ENCODE results near the gene ZNF319.

ZNF319 gene

GRCh38 chr16:58036943-58037342, 36.5 kb upstream of the ZNF319 start:
- DNase-seq (ENCODE audit: low spot score) = no peak

DNA sequence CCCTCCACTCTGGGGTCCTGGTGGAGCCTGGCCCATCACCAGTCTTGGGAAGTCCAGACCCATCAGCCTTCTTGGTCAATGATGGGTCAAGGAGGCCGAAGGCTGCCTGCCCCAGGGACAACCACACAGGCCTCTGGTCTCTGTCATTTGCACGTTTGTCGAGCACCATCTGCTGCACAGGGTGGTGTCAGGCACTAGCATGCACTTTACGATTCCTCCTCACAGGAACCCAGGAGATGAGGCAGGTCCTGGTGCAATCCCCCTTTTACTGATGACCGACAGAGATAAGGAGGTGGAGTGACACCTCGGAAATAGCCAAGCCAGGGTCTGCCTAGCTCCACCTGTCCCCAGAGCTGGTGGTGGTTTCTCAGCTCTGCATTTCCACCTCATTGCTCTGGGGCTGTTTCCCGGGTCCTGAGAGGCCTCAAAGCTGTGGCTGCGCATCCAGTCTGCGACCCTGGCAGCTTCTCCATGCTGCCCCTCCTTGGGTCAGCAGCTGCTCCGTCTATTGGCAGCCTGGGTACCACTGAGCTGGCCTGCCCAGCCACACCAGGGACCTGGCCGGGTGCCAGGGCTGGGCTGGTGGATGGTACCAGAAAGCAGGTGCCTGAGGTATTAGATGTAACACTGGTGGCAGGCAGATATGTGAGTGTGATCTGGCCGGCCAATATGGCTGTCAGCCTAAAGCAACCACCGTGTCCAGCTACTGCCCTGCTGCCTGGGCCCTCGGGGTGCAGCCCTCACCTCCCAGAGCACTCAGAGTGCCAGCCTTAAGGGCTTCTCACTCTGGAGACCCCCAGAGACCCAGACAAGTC, 35.1 kb upstream of the ZNF319 start:
- peak; percentile 46 for DNase-seq (ENCODE audit: low spot score)

DNA sequence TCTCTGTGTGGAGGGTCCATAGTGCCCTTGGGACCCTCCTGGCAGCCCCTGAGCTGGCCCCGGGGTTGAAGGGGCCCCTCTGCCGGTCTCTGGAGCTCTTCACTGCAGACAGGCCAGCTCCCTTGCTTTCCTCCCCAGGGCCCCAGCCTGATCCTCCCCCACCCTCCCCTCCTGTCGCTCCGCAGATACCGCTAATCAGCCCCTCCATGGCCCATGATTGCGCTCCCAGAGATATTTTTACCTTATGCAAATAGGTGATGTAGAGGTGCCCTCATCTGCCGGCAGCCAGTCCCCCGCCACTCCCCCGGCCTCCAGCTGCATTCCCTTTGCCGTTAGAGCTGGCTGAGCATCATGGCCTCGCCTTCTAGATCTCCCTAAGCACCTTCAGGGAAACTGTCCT, 34.3 kb upstream of the ZNF319 start:
- peak; percentile 76 for DNase-seq (ENCODE audit: low spot score)

DNA sequence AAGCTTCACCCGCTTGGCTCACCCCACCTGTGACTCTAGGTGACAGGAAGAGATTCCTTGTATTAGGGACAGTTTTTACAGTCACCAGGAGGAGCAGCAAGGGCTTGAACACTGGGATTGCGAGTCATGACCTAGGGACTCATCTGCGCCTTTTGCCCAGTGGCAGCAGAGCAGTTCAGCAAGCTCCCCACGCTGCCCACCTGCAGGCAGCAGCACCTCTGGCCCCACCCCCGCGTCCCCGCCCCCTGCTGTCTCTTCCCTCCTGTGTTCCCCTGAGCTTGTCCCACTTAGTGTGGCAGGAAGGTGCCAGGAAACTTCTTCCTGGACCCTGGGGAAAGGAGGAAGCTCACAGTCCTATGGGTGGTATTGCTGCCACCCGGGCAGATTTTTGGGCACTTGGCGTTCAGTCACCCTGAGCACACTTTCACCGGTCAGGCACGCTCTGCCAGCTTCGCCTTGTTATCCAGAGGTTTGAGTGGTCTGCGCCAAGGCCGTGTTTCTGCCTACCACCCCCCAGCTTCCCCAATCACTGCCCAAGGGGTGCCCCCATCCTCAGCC, 33.7 kb upstream of the ZNF319 start:
- DNase-seq (ENCODE audit: low spot score) = peak; percentile 21

GRCh38 chr16:58032710-58033293, 32.3 kb upstream of the ZNF319 start:
- no peak for DNase-seq (ENCODE audit: low spot score)

DNA sequence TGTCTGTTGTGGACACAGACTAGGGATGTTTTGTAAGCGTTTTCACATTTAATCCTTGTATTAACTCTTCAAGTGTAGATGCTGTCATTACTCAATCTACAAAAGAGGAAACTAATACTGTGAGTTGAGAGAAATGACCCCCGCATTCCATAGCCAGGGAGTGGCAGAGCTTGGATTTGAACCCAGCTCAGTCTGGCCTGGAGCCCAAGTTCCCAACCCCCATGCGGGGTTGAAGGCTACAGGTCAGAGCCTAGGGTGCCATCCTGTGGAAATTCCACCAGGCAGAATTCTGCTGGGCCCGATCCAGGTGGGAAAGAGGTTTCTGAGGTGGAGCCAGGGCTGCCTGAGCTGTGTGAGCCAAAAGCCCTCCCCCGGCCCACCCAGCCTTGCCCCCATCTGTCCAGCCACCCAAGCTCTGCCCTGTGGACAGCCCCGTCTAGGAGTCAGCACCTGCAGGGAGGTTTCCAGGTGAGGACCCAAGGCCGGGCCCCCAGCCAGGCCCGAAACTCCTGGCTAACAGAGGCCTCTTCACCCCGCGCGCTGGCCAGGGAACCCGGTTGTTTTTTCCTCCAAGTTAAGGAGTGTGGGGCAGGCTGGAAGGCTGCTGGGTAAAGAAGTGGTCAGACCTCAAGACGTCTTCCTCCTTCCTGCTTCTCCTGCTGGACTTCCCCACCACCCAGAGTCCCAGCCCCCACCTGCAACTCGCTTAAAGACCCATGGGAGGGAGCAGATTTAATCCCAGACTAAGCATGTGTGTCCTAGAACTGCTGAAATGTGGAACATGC, 30.7 kb upstream of the ZNF319 start:
- DNase-seq (ENCODE audit: low spot score) = no peak

GRCh38 chr16:58030136-58030840, 29.8 kb upstream of the ZNF319 start:
- no peak for DNase-seq (ENCODE audit: low spot score)

DNA sequence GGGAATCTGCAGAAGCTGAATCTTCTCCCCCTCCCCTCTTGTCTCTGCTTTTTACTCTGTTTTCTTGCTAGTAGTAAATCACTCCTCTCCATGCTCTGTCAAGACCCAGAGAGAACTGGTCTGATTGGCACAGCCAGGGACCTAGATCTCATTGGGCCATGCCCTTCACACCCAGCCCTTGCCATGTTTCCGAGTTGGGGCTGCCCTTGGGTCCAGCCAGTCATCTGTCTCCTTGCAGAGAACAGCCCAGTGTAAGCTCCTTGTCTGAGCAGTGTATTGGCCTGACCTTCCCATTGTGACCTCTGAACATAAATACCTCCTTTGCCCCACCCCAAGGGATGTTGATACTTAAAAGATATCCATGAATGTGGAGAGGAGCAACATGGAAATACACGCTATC, 28.9 kb upstream of the ZNF319 start:
- no peak for DNase-seq (ENCODE audit: low spot score)

GRCh38 chr16:58028541-58029070, 28.1 kb upstream of the ZNF319 start:
- no peak for DNase-seq (ENCODE audit: low spot score)

DNA sequence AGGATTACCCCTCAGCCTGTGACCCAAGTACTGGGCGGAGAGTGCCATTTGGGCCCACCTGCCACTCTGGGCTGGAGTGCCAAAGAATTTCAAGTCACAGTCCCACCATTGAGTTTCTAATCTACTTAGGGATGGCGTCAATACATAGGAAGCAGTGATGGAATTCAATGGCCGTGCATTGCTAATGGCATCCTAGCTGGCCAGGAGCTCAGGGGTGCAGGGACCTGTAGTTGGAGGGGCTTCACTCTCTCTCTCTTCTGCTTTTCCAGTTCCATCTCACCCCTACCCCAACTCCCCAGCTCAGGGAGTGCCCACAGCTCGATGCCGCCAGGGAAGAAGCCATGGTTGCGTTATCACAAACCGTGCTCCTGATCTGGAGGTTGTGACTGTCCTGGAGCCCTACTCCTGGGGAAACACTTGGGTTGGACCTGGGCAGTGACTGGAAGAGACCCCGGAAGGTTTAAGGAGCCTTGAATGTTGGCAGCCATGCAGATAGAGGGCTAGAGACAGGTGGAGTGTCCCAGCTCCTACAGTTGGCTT, 27.5 kb upstream of the ZNF319 start:
- no peak for DNase-seq (ENCODE audit: low spot score)

- DNase-seq (ENCODE audit: low spot score) = no peak
These were observed 26.9 kb upstream of the ZNF319 start for GRCh38 chr16:58027161-58027915.

GRCh38 chr16:58026705-58027160, 26.3 kb upstream of the ZNF319 start:
- no peak for DNase-seq (ENCODE audit: low spot score)

DNA sequence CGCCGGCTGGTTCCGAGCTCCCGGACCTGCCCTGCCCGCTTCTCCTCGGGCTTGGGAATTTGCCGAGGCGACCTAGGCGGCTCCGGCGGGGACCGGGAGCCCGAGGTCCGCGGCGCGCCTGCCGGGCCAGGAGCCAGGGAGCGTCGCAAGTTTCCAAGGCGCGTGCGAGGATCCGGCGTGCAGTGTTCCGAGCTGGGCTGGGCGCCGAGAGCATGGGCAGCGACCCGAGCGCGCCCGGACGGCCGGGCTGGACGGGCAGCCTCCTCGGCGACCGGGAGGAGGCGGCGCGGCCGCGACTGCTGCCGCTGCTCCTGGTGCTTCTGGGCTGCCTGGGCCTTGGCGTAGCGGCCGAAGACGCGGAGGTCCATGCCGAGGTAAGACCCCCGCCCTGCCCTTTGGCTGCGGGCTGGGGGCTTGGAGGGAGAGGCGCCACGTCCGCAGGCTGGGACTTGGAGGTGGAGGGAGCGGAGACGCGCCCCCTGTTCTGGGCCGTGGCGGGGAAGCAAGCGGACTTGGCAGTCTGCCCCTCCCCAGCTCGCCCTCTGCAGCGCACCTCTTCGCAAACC, 25.8 kb upstream of the ZNF319 start:
- DNase-seq (ENCODE audit: low spot score) = no peak

- peak; percentile 31 for DNase-seq (ENCODE audit: low spot score)
These were observed 25.1 kb upstream of the ZNF319 start, which contains the start of gene MMP15 for GRCh38 chr16:58025351-58026138. Gene MMP15 (plus strand): TSS chr16:58025754. CDS start chr16:58026351, 597 bp downstream.

DNA sequence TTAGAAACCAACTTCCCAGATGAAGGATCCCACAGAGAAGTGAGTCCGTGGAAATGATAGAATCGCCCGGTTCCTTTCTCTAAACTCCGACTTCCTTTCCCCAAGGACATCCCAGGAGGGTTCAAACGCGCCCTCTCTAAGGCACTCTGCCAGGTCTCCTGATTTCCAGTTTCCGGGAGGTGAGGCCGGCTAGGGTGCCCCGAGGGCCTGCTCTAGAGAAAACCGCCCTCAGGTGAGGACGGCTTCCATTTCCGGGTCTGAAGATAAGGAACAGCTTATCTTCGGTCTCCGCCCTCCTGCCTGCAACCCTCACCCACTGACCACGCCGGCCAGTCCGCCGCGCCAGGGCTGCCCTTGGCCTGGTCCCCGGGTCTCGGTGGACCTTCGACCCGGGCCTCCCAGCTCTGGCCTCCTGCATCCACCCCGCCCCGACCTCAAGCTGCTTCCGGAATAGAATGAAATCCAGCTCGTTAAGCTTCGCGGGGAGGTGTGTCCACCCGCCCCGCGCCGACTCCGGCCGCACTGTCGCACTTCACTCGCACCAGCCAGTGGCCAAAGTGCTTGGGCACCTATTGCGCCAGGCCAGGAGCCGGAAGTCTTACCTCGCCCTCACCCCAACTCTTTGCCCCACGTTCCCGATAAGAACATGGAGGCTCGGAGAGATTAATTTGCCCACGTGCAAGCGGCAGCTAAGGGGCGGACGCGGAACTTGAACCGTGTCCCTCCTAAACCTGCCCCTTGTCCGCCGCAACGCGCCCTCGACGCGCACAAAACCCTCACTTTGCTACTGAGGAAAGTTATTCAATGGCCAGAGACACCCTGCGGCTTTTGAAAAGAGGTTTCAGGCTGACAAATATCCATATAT, 24.2 kb upstream of the ZNF319 start:
- no peak for DNase-seq (ENCODE audit: low spot score)

DNA sequence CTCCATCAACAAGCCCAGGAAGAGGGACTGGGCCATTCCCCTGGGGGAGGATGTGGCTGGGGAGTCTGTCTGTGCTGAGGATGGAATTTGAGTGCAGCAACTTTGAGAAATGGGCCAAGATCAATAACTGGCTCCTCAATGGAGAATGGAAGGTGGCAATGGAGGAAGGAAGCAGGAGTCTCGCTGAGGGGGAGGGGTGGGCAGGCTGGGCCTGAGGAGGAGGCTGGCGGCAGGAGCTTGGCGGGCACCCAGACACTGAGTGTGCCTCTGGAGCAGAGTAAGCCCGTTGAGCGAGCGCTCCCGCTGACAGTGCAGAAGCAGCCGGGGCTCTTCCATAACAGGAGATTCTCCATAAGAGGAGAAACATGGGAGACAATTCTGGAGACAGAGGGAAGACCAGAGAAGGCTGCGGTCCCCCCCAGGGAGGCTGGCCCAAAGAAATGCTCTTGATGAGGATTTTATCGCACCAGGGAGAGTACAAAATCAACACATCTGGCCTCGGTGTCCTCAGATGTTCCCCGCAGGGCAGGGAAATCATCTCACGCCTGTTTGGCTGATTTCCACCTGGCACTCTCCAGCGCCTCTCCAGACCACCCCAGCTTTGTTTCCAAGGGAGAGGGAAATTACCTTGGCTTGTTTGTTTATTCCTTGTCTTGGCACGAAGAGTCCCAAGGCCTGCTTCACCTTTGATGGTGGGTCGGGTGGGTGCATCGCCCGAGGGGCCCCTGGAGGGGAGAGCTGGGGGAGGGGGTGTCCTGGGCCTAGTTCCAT, 22.3 kb upstream of the ZNF319 start:
- no peak for DNase-seq (ENCODE audit: low spot score)
